ENCODE data around the gene FOXN3.

DNA sequence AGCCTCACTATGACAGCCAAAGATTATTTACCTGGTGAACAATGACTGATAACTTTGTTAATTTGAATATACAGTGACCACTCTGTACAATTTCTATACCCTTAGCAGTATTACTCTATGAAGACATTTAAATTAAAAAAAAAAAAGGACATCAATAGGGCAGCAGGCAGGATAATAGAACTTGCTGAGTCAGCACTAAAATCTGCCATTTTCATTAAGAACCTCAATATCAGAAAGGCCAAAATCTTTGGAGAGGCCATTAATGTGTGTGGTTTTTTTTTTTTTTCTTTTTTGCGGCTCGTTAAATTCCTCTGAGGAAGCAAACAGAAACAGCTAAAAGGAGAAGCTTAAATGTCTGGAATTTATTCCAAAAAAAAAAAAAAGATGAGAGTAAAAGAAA, 73.7 kb downstream of the FOXN3 start:
- TF ChIP-seq, protein P1, sequence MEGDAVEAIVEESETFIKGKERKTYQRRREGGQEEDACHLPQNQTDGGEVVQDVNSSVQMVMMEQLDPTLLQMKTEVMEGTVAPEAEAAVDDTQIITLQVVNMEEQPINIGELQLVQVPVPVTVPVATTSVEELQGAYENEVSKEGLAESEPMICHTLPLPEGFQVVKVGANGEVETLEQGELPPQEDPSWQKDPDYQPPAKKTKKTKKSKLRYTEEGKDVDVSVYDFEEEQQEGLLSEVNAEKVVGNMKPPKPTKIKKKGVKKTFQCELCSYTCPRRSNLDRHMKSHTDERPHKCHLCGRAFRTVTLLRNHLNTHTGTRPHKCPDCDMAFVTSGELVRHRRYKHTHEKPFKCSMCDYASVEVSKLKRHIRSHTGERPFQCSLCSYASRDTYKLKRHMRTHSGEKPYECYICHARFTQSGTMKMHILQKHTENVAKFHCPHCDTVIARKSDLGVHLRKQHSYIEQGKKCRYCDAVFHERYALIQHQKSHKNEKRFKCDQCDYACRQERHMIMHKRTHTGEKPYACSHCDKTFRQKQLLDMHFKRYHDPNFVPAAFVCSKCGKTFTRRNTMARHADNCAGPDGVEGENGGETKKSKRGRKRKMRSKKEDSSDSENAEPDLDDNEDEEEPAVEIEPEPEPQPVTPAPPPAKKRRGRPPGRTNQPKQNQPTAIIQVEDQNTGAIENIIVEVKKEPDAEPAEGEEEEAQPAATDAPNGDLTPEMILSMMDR (IDR thresholded peaks at IDR 0.05; ENCODE audit: extremely low read depth in 1 of 2, insufficient read depth in 1 of 2, low read depth in 1 of 2, low read length in 2 of 2) = no peak
- TF ChIP-seq EZH2 (IDR thresholded peaks at IDR 0.05; ENCODE audit: borderline replicate concordance, low read depth, low read length, severe bottlenecking) = no peak
- no peak for TF ChIP-seq POLR2A (IDR thresholded peaks at IDR 0.05; ENCODE audit: low read depth, low read length)
- no peak for TF ChIP-seq FOS (IDR thresholded peaks at IDR 0.05; ENCODE audit: borderline replicate concordance, insufficient read depth, low read length)
- TF ChIP-seq POLR2AphosphoS5 (IDR thresholded peaks at IDR 0.05; ENCODE audit: insufficient read depth, low read depth, low read length) = no peak
- TF ChIP-seq MYC (IDR thresholded peaks at IDR 0.05; ENCODE audit: low read depth, low read length) = no peak
- no peak for TF ChIP-seq JUN (IDR thresholded peaks at IDR 0.05; ENCODE audit: borderline replicate concordance, insufficient read depth, insufficient read length, low read depth)
- TF ChIP-seq, protein P2, sequence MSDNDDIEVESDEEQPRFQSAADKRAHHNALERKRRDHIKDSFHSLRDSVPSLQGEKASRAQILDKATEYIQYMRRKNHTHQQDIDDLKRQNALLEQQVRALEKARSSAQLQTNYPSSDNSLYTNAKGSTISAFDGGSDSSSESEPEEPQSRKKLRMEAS (IDR thresholded peaks at IDR 0.05; ENCODE audit: insufficient read depth, insufficient read length) = no peak
- TF ChIP-seq GATA2 (IDR thresholded peaks at IDR 0.05; ENCODE audit: insufficient read depth, insufficient read length, low read depth, low read length) = no peak
